ENCODE measurements around the gene PACS1. TPM values are rescaled to one million over a fixed set of nuclear protein-coding genes. Genes with fewer than 3 reads are reported as not detected.
"Not testable (repeated sequence)": the region's sequence is repeated elsewhere in the genome, so short reads cannot be mapped to it uniquely, and the experiment has no call there.

Gene PACS1
- total RNA-seq, result 5.8 TPM

GRCh38 chr11:66069715-66070603 lies at the start of gene PACS1:
PACS1 (plus strand) TSS chr11:66070272; CDS start chr11:66070487, 215 bp downstream.
- peak; percentile 77 for ATAC-seq
- peak; percentile 81 for DNase-seq (ENCODE audit: low spot score)

- ATAC-seq, result no peak
- no peak for DNase-seq (ENCODE audit: low spot score)
Observed at GRCh38 chr11:66020618-66021357, 49.3 kb upstream of the PACS1 start.

- ATAC-seq, result peak; percentile 97
- peak; percentile 64 for DNase-seq (ENCODE audit: low spot score)
Observed at GRCh38 chr11:66022401-66023185, 47.5 kb upstream of the PACS1 start.

- ATAC-seq; DNase-seq (ENCODE audit: low spot score): not testable (repeated sequence)
Observed at GRCh38 chr11:66023186-66023440, 47.0 kb upstream of the PACS1 start.

- ATAC-seq (no peak), DNase-seq (ENCODE audit: low spot score) (no peak)
Observed at GRCh38 chr11:66026017-66026529, 44.0 kb upstream of the PACS1 start, which contains the start of gene CATSPER1. CATSPER1 (minus strand) TSS chr11:66026479; CDS start chr11:66026379, 100 bp downstream.

GRCh38 chr11:66032957-66033735 lies 36.9 kb upstream of the PACS1 start:
- DNase-seq (ENCODE audit: low spot score), result no peak
- ATAC-seq, result no peak

- DNase-seq (ENCODE audit: low spot score) (no peak), ATAC-seq (no peak)
Observed at GRCh38 chr11:66035653-66036333, 34.3 kb upstream of the PACS1 start.

- DNase-seq (ENCODE audit: low spot score) (no peak), ATAC-seq (no peak)
Observed at GRCh38 chr11:66036334-66036710, 33.8 kb upstream of the PACS1 start.

- ATAC-seq, result no peak
Observed at GRCh38 chr11:66037327-66037726, 32.7 kb upstream of the PACS1 start.

GRCh38 chr11:66039765-66040164 lies 30.3 kb upstream of the PACS1 start:
- no peak for ATAC-seq
- no peak for DNase-seq (ENCODE audit: low spot score)

More at GRCh38 chr11:66037327-66037726, 32.7 kb upstream of the PACS1 start:
- no peak for DNase-seq (ENCODE audit: low spot score)

GRCh38 chr11:66042227-66042995 lies 27.7 kb upstream of the PACS1 start:
- ATAC-seq, result no peak
- DNase-seq (ENCODE audit: low spot score), result no peak

- ATAC-seq (no peak), DNase-seq (ENCODE audit: low spot score) (no peak)
Observed at GRCh38 chr11:66042996-66043906, 26.8 kb upstream of the PACS1 start.

- DNase-seq (ENCODE audit: low spot score) (no peak), ATAC-seq (no peak)
Observed at GRCh38 chr11:66044757-66045156, 25.3 kb upstream of the PACS1 start.

- DNase-seq (ENCODE audit: low spot score) (peak; percentile 73), ATAC-seq (peak; percentile 94)
Observed at GRCh38 chr11:66045177-66045639, 24.9 kb upstream of the PACS1 start.

- ATAC-seq (no peak), DNase-seq (ENCODE audit: low spot score) (no peak)
Observed at GRCh38 chr11:66046901-66047300, 23.2 kb upstream of the PACS1 start.

GRCh38 chr11:66047541-66048365 lies 22.3 kb upstream of the PACS1 start:
- DNase-seq (ENCODE audit: low spot score) (no peak), ATAC-seq (no peak)

All from left lobe of liver (tissue), 2 donors.